Upper lobe of right lung (tissue), 1 donor: Measurements from ENCODE around the gene AKR1C1. TPM values are rescaled to one million over a fixed set of nuclear protein-coding genes. Genes with fewer than 3 reads are reported as not detected.

Experiments
- total RNA-seq: library from RNA; stranded (reverse); fragmentation: NEBNext Ultra II Directional; extraction: Animal tissue kit (Norgen Biotek cat#: 25700); gene quantifications from one replicate; pipeline ENCODE4 v1.2.1, GENCODE V29; 2021
- donor health status: DM: no; HTN: yes; CAD: no; lungs with severe emphysema.

AKR1C1 gene
- total RNA-seq, 1 donor from 2014 or later: 42.0 TPM

Other genes with a start within 250 kb of the AKR1C1 start
- gene AKR1E2, start 137.2 kb upstream of the AKR1C1 start, total RNA-seq: 10.0 TPM
- 22.5 TPM for gene AKR1C2, start 40.4 kb downstream of the AKR1C1 start, total RNA-seq
- 63.6 TPM for gene AKR1C3, start 131.0 kb downstream of the AKR1C1 start, total RNA-seq
- gene AKR1C8, start 221.7 kb downstream of the AKR1C1 start, total RNA-seq: 0.55 TPM
- gene AKR1C4, start 233.4 kb downstream of the AKR1C1 start, total RNA-seq: not detected